Peyer's patch (tissue), 4 donors: ENCODE data around the gene KRI1. TPM values are rescaled to one million over a fixed set of nuclear protein-coding genes. Genes with fewer than 3 reads are reported as not detected.

Experiments
- DNase-seq, 3 donors: peaks; one replicate each; pipeline ENCODE4 v3.0.0-alpha.2; 2017 to 2019
- H3K27ac ChIP-seq, 4 donors: fragments of 200-600 bp; sonication (generic); one replicate each; pipeline ENCODE4 v1.5.1; 2016 to 2019
- H3K27me3 ChIP-seq, 2 donors: fragments of 200-600 bp; sonication (generic); one replicate each; pipeline ENCODE4 v1.5.1; 2019
- H3K36me3 ChIP-seq, 3 donors: fragments of 200-600 bp; sonication (generic); one replicate each; pipeline ENCODE4 v1.5.1; 2016 to 2019
- H3K4me1 ChIP-seq, 4 donors: fragments of 200-600 bp; sonication (generic); one replicate each; pipeline ENCODE4 v1.5.1; 2016 to 2019
- H3K4me3 ChIP-seq, 4 donors: fragments of 200-600 bp; sonication (generic); 1 replicate in 3 of 4; 2 replicates in 1 of 4; pipeline ENCODE4 v1.5.1; 2016 to 2019; ENCODE audit warnings: mild to moderate bottlenecking in 1 of 4
- H3K9me3 ChIP-seq, 4 donors: fragments of 200-600 bp; sonication (generic); one replicate each; pipeline ENCODE4 v1.5.1; 2016 to 2019; ENCODE audit warnings: mild to moderate bottlenecking in 1 of 4
- CTCF ChIP-seq, 6 experiments: fragments of 450-650 bp in 4 of 6; fragments of 200-600 bp in 2 of 6; sonication (generic) in 1 of 6; IDR thresholded peaks; one replicate each; pipeline ENCODE4 v1.5.1; 2017 to 2019; ENCODE audit warnings: antibody characterized with exemption in 6 of 6, mild to moderate bottlenecking in 3 of 6, moderate library complexity in 1 of 6
- POLR2A ChIP-seq, 2 donors: fragments of 450-650 bp; IDR thresholded peaks; one replicate each; pipeline ENCODE4 v1.5.1; 2017; ENCODE audit warnings: antibody characterized with exemption in 2 of 2, mild to moderate bottlenecking in 2 of 2, moderate library complexity in 2 of 2
- total RNA-seq, 4 donors: library from RNA; depleted of rRNA; stranded (reverse); fragments of >200 nt; gene quantifications; one replicate each; pipeline ENCODE4 v1.1.0, GENCODE V29; 2016

The KRI1 gene
- total RNA-seq, 4 donors from 2014 or later, result 16.3 to 97.4 (median 20.0) TPM

GRCh38 chr19:10603084-10603872 is 37.5 kb upstream of the KRI1 start:
- H3K4me1 ChIP-seq, result peaks cover 0 to 15% (median 7%) of the 10 kb centered on the region in 4 donors
- H3K36me3 ChIP-seq, result no peaks in the 10 kb centered on the region
- DNase-seq, result peak; percentile 51 to 94 (median 93)
- TF ChIP-seq CTCF (IDR thresholded peaks at IDR 0.05) (no peak), POLR2A (IDR thresholded peaks at IDR 0.05) (peak in 1 of 2 donors; percentile 29)
- H3K9me3 ChIP-seq, result no peaks in the 10 kb centered on the region
- H3K27me3 ChIP-seq, result no peaks in the 10 kb centered on the region
- peak overlapping the region; percentile 93 to 100 (median 95) for H3K27ac ChIP-seq
- H3K4me3 ChIP-seq, result peak overlapping the region; percentile 92 to 100 (median 94)

- TF ChIP-seq POLR2A (IDR thresholded peaks at IDR 0.05) (no peak), CTCF (IDR thresholded peaks at IDR 0.05) (no peak)
- Histone ChIP-seq H3K27ac (peak overlapping the region; percentile 93 to 100 (median 95)), H3K4me3 (peak overlapping the region; percentile 92 to 100 (median 94)), H3K9me3 (no peaks in the 10 kb centered on the region), H3K4me1 (peaks cover 0 to 15% (median 7%) of the 10 kb centered on the region in 4 donors), H3K27me3 (no peaks in the 10 kb centered on the region), H3K36me3 (no peaks in the 10 kb centered on the region)
- DNase-seq, result peak; percentile 88 to 95 (median 89)
These were observed 36.7 kb upstream of the KRI1 start for GRCh38 chr19:10602330-10603083.

- H3K27me3 ChIP-seq, result no peaks in the 10 kb centered on the region
- DNase-seq, result no peak
- TF ChIP-seq POLR2A (IDR thresholded peaks at IDR 0.05) (no peak), CTCF (IDR thresholded peaks at IDR 0.05) (no peak)
These were observed 36.2 kb upstream of the KRI1 start for GRCh38 chr19:10601999-10602329.

GRCh38 chr19:10600149-10600548 is 34.3 kb upstream of the KRI1 start:
- Histone ChIP-seq H3K4me3 (no peak overlapping the region), H3K4me1 (peaks cover 0 to 16% (median 7%) of the 10 kb centered on the region in 4 donors), H3K27ac (no peak overlapping the region), H3K27me3 (no peaks in the 10 kb centered on the region), H3K36me3 (no peaks in the 10 kb centered on the region), H3K9me3 (no peaks in the 10 kb centered on the region)
- TF ChIP-seq CTCF (IDR thresholded peaks at IDR 0.05) (no peak), POLR2A (IDR thresholded peaks at IDR 0.05) (no peak)
- no peak for DNase-seq

More at GRCh38 chr19:10601999-10602329, 36.2 kb upstream of the KRI1 start:
- Histone ChIP-seq H3K4me1 (peaks cover 0 to 15% (median 7%) of the 10 kb centered on the region in 4 donors), H3K9me3 (no peaks in the 10 kb centered on the region), H3K27ac (peak overlapping the region in 1 of 4 donors; percentile 100), H3K4me3 (peak overlapping the region in 1 of 4 donors; percentile 93), H3K36me3 (no peaks in the 10 kb centered on the region)

GRCh38 chr19:10593820-10594637 is 28.2 kb upstream of the KRI1 start:
- no peaks in the 10 kb centered on the region for H3K9me3 ChIP-seq
- TF ChIP-seq CTCF (IDR thresholded peaks at IDR 0.05), result no peak
- no peak for TF ChIP-seq POLR2A (IDR thresholded peaks at IDR 0.05)
- H3K36me3 ChIP-seq, result no peaks in the 10 kb centered on the region
- no peaks in the 10 kb centered on the region for H3K27me3 ChIP-seq
- H3K4me3 ChIP-seq, result no peak overlapping the region
- peaks cover 0 to 15% (median 6%) of the 10 kb centered on the region in 4 donors for H3K4me1 ChIP-seq
- H3K27ac ChIP-seq, result peak overlapping the region in 1 of 4 donors; percentile 66
- DNase-seq, result peak in 2 of 3 donors; percentile 71 to 77
